ENCODE data around the gene PHF14.

Gene PHF14

GRCh38 chr7:11141541-11141940 is 167.9 kb downstream of the PHF14 start:
- no peak for TF ChIP-seq CTCF (IDR thresholded peaks at IDR 0.05; ENCODE audit: low read depth, low read length)
- H3K4me3 ChIP-seq (ENCODE audit: low read depth, low read length) = no peak overlapping the region

- H3K4me3 ChIP-seq (ENCODE audit: low read depth, low read length) = no peak overlapping the region
- TF ChIP-seq CTCF (IDR thresholded peaks at IDR 0.05; ENCODE audit: low read depth, low read length) = no peak
Measured at GRCh38 chr7:11153694-11154093, 180.0 kb downstream of the PHF14 start.

- H3K4me3 ChIP-seq (ENCODE audit: low read depth, low read length) = no peak overlapping the region
- TF ChIP-seq CTCF (IDR thresholded peaks at IDR 0.05; ENCODE audit: low read depth, low read length) = no peak
Measured at GRCh38 chr7:11155883-11156282, 182.2 kb downstream of the PHF14 start.

GRCh38 chr7:11161499-11161898 is 187.8 kb downstream of the PHF14 start:
- H3K4me3 ChIP-seq (ENCODE audit: low read depth, low read length) = no peak overlapping the region
- no peak for TF ChIP-seq CTCF (IDR thresholded peaks at IDR 0.05; ENCODE audit: low read depth, low read length)

DNA sequence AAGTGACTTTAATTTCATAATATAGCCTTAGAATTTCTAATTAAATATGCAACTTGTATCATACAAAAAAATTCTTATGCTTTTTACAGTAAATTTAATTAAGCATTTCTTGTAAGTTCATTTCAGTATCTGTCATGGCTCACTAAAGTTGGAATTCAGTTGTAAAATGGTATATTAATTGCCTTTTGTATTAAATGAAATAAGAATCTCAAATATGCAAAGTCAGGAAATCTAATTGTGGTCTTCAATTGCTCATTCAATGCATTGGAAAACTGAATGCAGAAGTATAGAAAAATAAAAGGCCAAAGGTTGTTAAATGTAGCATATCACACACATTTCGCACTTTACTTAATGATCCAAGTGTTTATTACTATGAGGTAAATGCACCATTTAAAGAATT is 189.5 kb downstream of the PHF14 start:
- no peak overlapping the region for H3K4me3 ChIP-seq (ENCODE audit: low read depth, low read length)
- no peak for TF ChIP-seq CTCF (IDR thresholded peaks at IDR 0.05; ENCODE audit: low read depth, low read length)

GRCh38 chr7:11166051-11166450 is 192.4 kb downstream of the PHF14 start:
- TF ChIP-seq CTCF (IDR thresholded peaks at IDR 0.05; ENCODE audit: low read depth, low read length) = no peak
- H3K4me3 ChIP-seq (ENCODE audit: low read depth, low read length) = no peak overlapping the region

DNA sequence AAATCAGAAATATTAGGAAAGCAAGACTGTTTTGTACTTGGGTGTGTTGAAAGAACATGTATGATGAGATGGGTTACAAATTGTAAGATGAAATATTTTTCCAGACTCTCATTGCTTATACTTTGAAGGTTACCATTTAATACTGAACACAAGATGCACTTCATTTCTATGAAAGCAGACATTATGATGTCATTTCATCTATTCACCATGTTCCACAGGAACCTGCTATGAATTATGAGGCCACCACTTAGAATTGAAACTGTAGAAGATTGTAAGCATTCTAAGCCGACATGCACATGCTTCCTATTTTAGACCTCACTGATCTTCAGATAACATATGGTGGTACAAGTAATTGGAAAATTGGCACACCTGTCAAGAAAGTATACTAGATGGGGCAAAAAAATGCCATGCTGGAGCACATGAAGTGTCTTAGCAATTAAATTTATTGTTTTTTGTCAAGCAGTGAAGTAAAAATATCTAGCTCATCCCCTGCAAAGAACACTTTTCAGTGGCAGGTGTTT is 195.0 kb downstream of the PHF14 start:
- no peak for TF ChIP-seq CTCF (IDR thresholded peaks at IDR 0.05; ENCODE audit: low read depth, low read length)

More for the DNA sequence above, 195.0 kb downstream of the PHF14 start:
- no peak overlapping the region for H3K4me3 ChIP-seq (ENCODE audit: low read depth, low read length)

All from WI38 (cell line).